ENCODE results near the gene CCDC136. TPM values are rescaled to one million over a fixed set of nuclear protein-coding genes. Genes with fewer than 3 reads are reported as not detected.

Gene CCDC136
- polyA plus RNA-seq, 1 donor (not counting 4 experiments of a cell fraction or from before 2014, with no cell fraction given): 1.6 TPM

GRCh38 chr7:128783143-128783861 lies 8.5 kb upstream of the CCDC136 start:
- Histone ChIP-seq H3K4me2 (ENCODE audit: control insufficient read depth, extremely low read depth, insufficient read depth, low read depth, low read length) (no peak overlapping the region), H3K9me1 (ENCODE audit: control insufficient read depth, extremely low read depth, insufficient read depth, low read length) (no peaks in the 10 kb centered on the region), H3K4me3 (ENCODE audit: control insufficient read depth in 2 of 3, extremely low read depth in 1 of 3, insufficient read depth in 2 of 3, low read depth in 1 of 3, low read length in 3 of 3) (no peak overlapping the region), H3K9ac (ENCODE audit: control insufficient read depth, extremely low read depth, insufficient read depth, low read length) (no peak overlapping the region), H3K79me2 (ENCODE audit: control insufficient read depth, insufficient read depth, low read length) (no peaks in the 10 kb centered on the region), H3K9me3 (ENCODE audit: control insufficient read depth, low read depth, low read length) (no peaks in the 10 kb centered on the region), H3K36me3 (ENCODE audit: control insufficient read depth in 2 of 2, extremely low read depth in 1 of 2, insufficient read depth in 2 of 2, low read length in 2 of 2) (no peaks in the 10 kb centered on the region), H3K27ac (ENCODE audit: control insufficient read depth, insufficient read depth, low read length) (no peak overlapping the region), H3K27me3 (ENCODE audit: control insufficient read depth, extremely low read depth, insufficient read depth, low read length) (peaks cover under 1% of the 10 kb centered on the region), H2AFZ (ENCODE audit: control insufficient read depth, low read length) (no peak overlapping the region), H3K4me1 (ENCODE audit: control insufficient read depth, extremely low read depth, insufficient read depth, low read length) (no peaks in the 10 kb centered on the region), H4K20me1 (ENCODE audit: control insufficient read depth, extremely low read depth, insufficient read depth, low read length) (no peaks in the 10 kb centered on the region)
- TF ChIP-seq, protein P1, sequence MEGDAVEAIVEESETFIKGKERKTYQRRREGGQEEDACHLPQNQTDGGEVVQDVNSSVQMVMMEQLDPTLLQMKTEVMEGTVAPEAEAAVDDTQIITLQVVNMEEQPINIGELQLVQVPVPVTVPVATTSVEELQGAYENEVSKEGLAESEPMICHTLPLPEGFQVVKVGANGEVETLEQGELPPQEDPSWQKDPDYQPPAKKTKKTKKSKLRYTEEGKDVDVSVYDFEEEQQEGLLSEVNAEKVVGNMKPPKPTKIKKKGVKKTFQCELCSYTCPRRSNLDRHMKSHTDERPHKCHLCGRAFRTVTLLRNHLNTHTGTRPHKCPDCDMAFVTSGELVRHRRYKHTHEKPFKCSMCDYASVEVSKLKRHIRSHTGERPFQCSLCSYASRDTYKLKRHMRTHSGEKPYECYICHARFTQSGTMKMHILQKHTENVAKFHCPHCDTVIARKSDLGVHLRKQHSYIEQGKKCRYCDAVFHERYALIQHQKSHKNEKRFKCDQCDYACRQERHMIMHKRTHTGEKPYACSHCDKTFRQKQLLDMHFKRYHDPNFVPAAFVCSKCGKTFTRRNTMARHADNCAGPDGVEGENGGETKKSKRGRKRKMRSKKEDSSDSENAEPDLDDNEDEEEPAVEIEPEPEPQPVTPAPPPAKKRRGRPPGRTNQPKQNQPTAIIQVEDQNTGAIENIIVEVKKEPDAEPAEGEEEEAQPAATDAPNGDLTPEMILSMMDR (optimal IDR thresholded peaks at IDR 0.05 in 1 of 3, IDR thresholded peaks at IDR 0.05 in 1 of 3, conservative IDR thresholded peaks at IDR 0.05 in 1 of 3; ENCODE audit: extremely low read depth in 1 of 3, insufficient read depth in 2 of 3, low read length in 3 of 3): no peak
- no peak for TF ChIP-seq EZH2 (IDR thresholded peaks at IDR 0.05; ENCODE audit: low read length)
- DNase-seq (ENCODE audit: low read depth, low spot score) (peak; percentile 66), FAIRE-seq (no peak)
- dilution Hi-C loops (cut with MboI; ENCODE audit: extremely low pct_ligation_motif_present, low sequenced_read_pairs): no loop called here

DNA sequence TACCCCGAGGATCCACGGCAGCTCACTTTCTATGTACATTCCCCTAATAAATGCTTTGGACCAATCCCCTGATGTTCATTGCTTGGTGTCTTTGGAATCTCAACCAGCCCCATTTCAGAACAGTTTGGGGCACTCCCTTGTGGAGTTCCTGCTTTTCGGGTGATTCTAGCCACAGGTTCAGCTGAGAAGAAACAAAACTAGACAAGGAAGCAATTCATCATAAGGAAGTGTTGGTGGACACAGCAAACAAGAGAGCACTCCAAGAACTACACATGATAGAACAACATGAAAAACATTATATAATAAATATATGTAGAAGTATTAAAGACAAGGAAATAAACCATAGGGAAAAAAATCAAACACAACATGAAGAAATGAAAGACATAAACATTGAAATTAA lies 6.0 kb upstream of the CCDC136 start:
- TF ChIP-seq EZH2 (IDR thresholded peaks at IDR 0.05; ENCODE audit: low read length): no peak
- TF ChIP-seq, protein P1 (optimal IDR thresholded peaks at IDR 0.05 in 1 of 3, IDR thresholded peaks at IDR 0.05 in 1 of 3, conservative IDR thresholded peaks at IDR 0.05 in 1 of 3; ENCODE audit: extremely low read depth in 1 of 3, insufficient read depth in 2 of 3, low read length in 3 of 3): no peak
- no peaks in the 10 kb centered on the region for H3K79me2 ChIP-seq (ENCODE audit: control insufficient read depth, insufficient read depth, low read length)
- H3K9me3 ChIP-seq (ENCODE audit: control insufficient read depth, low read depth, low read length): no peaks in the 10 kb centered on the region
- no peaks in the 10 kb centered on the region for H3K36me3 ChIP-seq (ENCODE audit: control insufficient read depth in 2 of 2, extremely low read depth in 1 of 2, insufficient read depth in 2 of 2, low read length in 2 of 2)
- H3K4me1 ChIP-seq (ENCODE audit: control insufficient read depth, extremely low read depth, insufficient read depth, low read length): no peaks in the 10 kb centered on the region
- dilution Hi-C loops (cut with MboI; ENCODE audit: extremely low pct_ligation_motif_present, low sequenced_read_pairs): no loop called here
- H3K9ac ChIP-seq (ENCODE audit: control insufficient read depth, extremely low read depth, insufficient read depth, low read length): no peak overlapping the region
- FAIRE-seq (no peak), DNase-seq (ENCODE audit: low read depth, low spot score) (no peak)
- H3K4me2 ChIP-seq (ENCODE audit: control insufficient read depth, extremely low read depth, insufficient read depth, low read depth, low read length): no peak overlapping the region
- H3K27ac ChIP-seq (ENCODE audit: control insufficient read depth, insufficient read depth, low read length): no peak overlapping the region
- H3K4me3 ChIP-seq (ENCODE audit: control insufficient read depth in 2 of 3, extremely low read depth in 1 of 3, insufficient read depth in 2 of 3, low read depth in 1 of 3, low read length in 3 of 3): no peak overlapping the region
- H4K20me1 ChIP-seq (ENCODE audit: control insufficient read depth, extremely low read depth, insufficient read depth, low read length): no peaks in the 10 kb centered on the region
- no peak overlapping the region for H2AFZ ChIP-seq (ENCODE audit: control insufficient read depth, low read length)
- H3K27me3 ChIP-seq (ENCODE audit: control insufficient read depth, extremely low read depth, insufficient read depth, low read length): peaks cover 24% of the 10 kb centered on the region
- no peaks in the 10 kb centered on the region for H3K9me1 ChIP-seq (ENCODE audit: control insufficient read depth, extremely low read depth, insufficient read depth, low read length)

Measured in keratinocyte (primary cell).